ENCODE data around the gene CT45A3.
"Not testable (repeated sequence)": the region's sequence is repeated elsewhere in the genome, so short reads cannot be mapped to it uniquely, and the experiment has no call there.

CT45A3 gene

GRCh38 chrX:135768091-135768490, at the start of gene CT45A3:
Gene CT45A3 (minus strand): TSS chrX:135768191. CDS start chrX:135764444, 3,747 bp downstream.
- DNase-seq (ENCODE audit: low read depth in 2 of 2) = not testable (repeated sequence)

DNA sequence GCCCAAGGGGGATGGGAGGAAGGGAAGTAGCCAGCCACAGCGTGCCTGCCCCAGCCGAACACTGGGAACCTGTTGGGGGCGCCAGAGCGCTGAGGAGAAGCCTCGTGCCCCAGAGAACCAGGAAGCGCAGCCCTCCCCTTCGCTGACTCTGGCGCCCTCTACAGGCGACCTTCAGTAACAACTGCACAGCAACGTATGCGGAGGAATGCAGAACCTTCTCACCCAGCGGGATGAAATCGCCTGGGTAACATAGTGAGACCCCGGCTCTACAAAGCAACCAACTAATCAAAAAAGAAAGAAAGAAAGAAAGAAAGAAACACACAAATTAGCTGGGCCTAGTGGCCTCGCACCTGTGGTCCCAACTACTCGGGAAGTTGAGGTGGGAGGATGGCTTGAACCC, 34.7 kb upstream of the CT45A3 start, which contains the start of gene CT45A6:
Gene CT45A6 (minus strand): TSS at position 101 of the 400 bp plus-strand sequence. CDS start 3,794 bp downstream, outside the sequence.
- not testable (repeated sequence) for DNase-seq (ENCODE audit: low read depth in 2 of 2)

- not testable (repeated sequence) for DNase-seq (ENCODE audit: low read depth in 2 of 2)
Observed at GRCh38 chrX:135785403-135785802, 17.4 kb upstream of the CT45A3 start, which contains the start of gene CT45A5. Gene CT45A5 (minus strand): TSS chrX:135785503. CDS start chrX:135781729, 3,774 bp downstream.

DNA sequence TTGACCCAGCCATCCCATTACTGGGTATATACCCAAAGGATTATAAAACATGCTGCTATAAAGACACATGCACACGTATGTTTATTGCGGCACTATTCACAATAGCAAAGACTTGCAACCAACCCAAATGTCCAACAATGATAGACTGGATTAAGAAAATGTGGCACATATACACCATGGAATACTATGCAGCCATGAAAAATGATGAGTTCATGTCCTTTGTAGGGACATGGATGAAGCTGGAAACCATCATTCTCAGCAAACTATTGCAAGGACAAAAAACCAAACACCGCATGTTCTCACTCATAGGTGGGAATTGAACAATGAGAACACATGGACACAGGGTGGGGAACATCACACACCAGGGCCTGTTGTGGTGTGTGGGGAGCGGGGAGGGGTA, 23.3 kb downstream of the CT45A3 start:
- DNase-seq (ENCODE audit: low read depth in 2 of 2) = not testable (repeated sequence)

DNA sequence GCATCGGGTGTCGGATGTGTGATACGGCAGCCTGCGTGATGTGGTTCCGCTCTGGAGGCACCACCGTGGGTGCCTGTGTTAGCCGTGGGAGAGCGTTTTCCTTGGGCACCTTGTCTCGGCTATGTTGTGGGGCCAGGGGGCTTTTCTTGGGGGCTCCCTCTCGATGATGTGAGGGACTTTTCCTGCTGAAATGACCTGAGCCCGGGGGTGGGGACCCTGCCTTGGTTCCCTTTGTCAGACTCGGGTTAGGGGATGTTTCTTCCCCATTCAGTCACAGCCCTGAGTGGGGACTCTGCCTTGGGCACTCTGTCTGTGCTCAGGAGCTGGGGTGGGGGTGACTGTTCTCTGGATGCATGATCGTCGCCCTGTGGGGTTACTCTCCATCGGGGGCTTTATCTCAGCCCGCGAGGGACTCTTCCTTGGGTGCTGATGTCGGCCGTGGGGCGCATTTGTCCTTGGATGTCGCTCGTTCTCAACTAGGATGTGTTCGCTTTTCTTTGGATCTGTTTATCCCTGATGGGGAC, 26.7 kb downstream of the CT45A3 start:
- no peak for DNase-seq (ENCODE audit: low read depth in 2 of 2)

- peak in 1 of 2 donors; percentile 27 for DNase-seq (ENCODE audit: low read depth in 2 of 2)
Observed at GRCh38 chrX:135740681-135741149, 27.3 kb downstream of the CT45A3 start.

DNA sequence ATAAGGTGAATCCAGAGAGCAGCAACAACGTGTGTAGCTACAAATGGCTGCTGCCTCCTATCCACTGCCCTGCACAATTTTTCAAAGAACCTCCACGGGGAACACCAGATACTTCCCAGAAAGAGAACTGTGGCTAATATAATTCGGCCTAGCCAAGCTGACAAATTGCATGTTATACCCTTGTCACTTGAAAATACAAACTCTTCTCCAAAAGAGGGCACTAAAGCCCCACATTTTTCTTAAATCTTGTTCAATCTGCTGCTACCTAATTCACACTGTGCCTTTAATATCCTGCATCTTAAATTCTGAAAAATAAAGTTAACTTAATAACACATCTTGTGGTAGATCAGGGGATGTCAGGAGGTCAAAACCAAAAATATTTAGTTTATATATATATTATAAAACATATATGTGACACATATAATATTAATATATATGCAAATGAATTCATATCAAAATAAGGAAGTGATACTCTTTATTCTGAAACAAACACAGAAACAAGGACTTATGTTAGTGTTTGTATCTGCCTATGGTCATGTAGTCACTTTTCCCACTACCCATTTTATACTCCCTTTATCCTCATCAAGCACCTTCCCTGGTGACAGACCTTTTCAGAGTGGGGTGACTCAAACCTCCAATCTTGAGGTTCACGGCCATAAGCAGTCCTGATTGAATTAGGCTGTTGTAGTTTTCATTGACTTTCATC, 30.5 kb downstream of the CT45A3 start:
- no peak for DNase-seq (ENCODE audit: low read depth in 2 of 2)

GRCh38 chrX:135734666-135735065, 33.3 kb downstream of the CT45A3 start:
- not testable (repeated sequence) for DNase-seq (ENCODE audit: low read depth in 2 of 2)

GRCh38 chrX:135713795-135714194, 54.2 kb downstream of the CT45A3 start:
- no peak for DNase-seq (ENCODE audit: low read depth in 2 of 2)

GRCh38 chrX:135713183-135713689, 54.8 kb downstream of the CT45A3 start, which contains the start of gene CT45A1:
Gene CT45A1 (plus strand): TSS chrX:135713639. CDS start chrX:135718941, 5,302 bp downstream.
- DNase-seq (ENCODE audit: low read depth in 2 of 2) = peak in 1 of 2 donors; percentile 2

All from stimulated activated CD4-positive, alpha-beta T cell treated with anti-CD3 and anti-CD28 coated beads, Interleukin-1b, Interleukin-23, amount 100 ng/mL, for 1 hour (primary cell).